SIG-M5 treated with dmso at 0.1 percent for 504 hours (cell line): ENCODE results near the gene MRFAP1L1.
"Not testable (repeated sequence)": the region's sequence is repeated elsewhere in the genome, so short reads cannot be mapped to it uniquely, and the experiment has no call there.

Source experiments
- DNase-seq: peaks from one replicate; lab custom pipeline; 2025; ENCODE audit not compliant: unreplicated experiment; lab: John Stamatoyannopoulos, UW

Gene MRFAP1L1

GRCh38 chr4:6692379-6692778 is 17.3 kb downstream of the MRFAP1L1 start:
- no peak for DNase-seq

GRCh38 chr4:6689506-6689960 is 20.1 kb downstream of the MRFAP1L1 start:
- no peak for DNase-seq

- DNase-seq: peak; percentile 95
Observed at GRCh38 chr4:6688879-6689505, 20.7 kb downstream of the MRFAP1L1 start.

- peak; percentile 47 for DNase-seq
Observed at GRCh38 chr4:6687947-6688878, 21.5 kb downstream of the MRFAP1L1 start.

- no peak for DNase-seq
Observed at GRCh38 chr4:6686104-6686787, 23.4 kb downstream of the MRFAP1L1 start.

GRCh38 chr4:6684656-6685055 is 25.0 kb downstream of the MRFAP1L1 start:
- DNase-seq: no peak

GRCh38 chr4:6682862-6683590 is 26.6 kb downstream of the MRFAP1L1 start:
- DNase-seq: peak; percentile 85

GRCh38 chr4:6681191-6681590 is 28.5 kb downstream of the MRFAP1L1 start:
- no peak for DNase-seq

- DNase-seq: no peak
Observed at GRCh38 chr4:6680372-6681034, 29.2 kb downstream of the MRFAP1L1 start.

- DNase-seq: no peak
Observed at GRCh38 chr4:6676722-6677558, 32.7 kb downstream of the MRFAP1L1 start.

GRCh38 chr4:6674500-6675149 is 35.0 kb downstream of the MRFAP1L1 start:
- no peak for DNase-seq

- peak; percentile 79 for DNase-seq
Observed at GRCh38 chr4:6673660-6674499, 35.8 kb downstream of the MRFAP1L1 start.

- DNase-seq: not testable (repeated sequence)
Observed at GRCh38 chr4:6673191-6673659, 36.4 kb downstream of the MRFAP1L1 start.

- DNase-seq: not testable (repeated sequence)
Observed at GRCh38 chr4:6672541-6673190, 37.0 kb downstream of the MRFAP1L1 start.

GRCh38 chr4:6672131-6672530 is 37.5 kb downstream of the MRFAP1L1 start:
- DNase-seq: no peak

- DNase-seq: no peak
Observed at GRCh38 chr4:6671648-6672047, 38.0 kb downstream of the MRFAP1L1 start.

GRCh38 chr4:6668391-6668790 is 41.3 kb downstream of the MRFAP1L1 start:
- no peak for DNase-seq

- DNase-seq: no peak
Observed at GRCh38 chr4:6665320-6665654, 44.4 kb downstream of the MRFAP1L1 start.
